T-helper 2 cell treated with Interferon-gamma antibody and Interleukin-4, amounts not matched to agents 100 ng/mL and 5 ng/mL, for 36 hours (primary cell): ENCODE measurements around the gene KRTAP5-4. TPM values are rescaled to one million over a fixed set of nuclear protein-coding genes. Genes with fewer than 3 reads are reported as not detected.
"Not testable (repeated sequence)": the region's sequence is repeated elsewhere in the genome, so short reads cannot be mapped to it uniquely, and the experiment has no call there.

Experiments
- intact Hi-C: fragments of 100-400 bp; cut with micrococcal nuclease; formaldehyde crosslinking; loops from one replicate; pipeline ENCODE4 v1.15.1; 2023
- total RNA-seq: library from RNA; stranded (reverse); gene quantifications from 2 replicates; pipeline ENCODE4 v1.2.3, GENCODE V29; 2022

Gene KRTAP5-4
- total RNA-seq, 1 donor from 2014 or later: not detected

GRCh38 chr11:1652771-1653540 is 31.0 kb upstream of the KRTAP5-4 start:
- intact Hi-C loops: loop anchor here (1.0 to 2.0 kb wide), 2 partner anchors 40 to 180 kb away; no protein-coding TSS in a partner anchor

GRCh38 chr11:1652442-1652770 is 30.5 kb upstream of the KRTAP5-4 start:
- intact Hi-C loops: loop anchor here (1.0 to 2.0 kb wide), 2 partner anchors 41 to 180 kb away; no protein-coding TSS in a partner anchor

- intact Hi-C loops: loop anchor here (1.0 to 2.0 kb wide), 2 partner anchors 41 to 181 kb away; no protein-coding TSS in a partner anchor
Measured at GRCh38 chr11:1652026-1652425, 30.1 kb upstream of the KRTAP5-4 start.

- intact Hi-C loops: no loop called here
Measured at GRCh38 chr11:1651411-1651980, 29.6 kb upstream of the KRTAP5-4 start.

GRCh38 chr11:1650918-1651262 is 29.0 kb upstream of the KRTAP5-4 start:
- intact Hi-C loops: no loop called here

DNA sequence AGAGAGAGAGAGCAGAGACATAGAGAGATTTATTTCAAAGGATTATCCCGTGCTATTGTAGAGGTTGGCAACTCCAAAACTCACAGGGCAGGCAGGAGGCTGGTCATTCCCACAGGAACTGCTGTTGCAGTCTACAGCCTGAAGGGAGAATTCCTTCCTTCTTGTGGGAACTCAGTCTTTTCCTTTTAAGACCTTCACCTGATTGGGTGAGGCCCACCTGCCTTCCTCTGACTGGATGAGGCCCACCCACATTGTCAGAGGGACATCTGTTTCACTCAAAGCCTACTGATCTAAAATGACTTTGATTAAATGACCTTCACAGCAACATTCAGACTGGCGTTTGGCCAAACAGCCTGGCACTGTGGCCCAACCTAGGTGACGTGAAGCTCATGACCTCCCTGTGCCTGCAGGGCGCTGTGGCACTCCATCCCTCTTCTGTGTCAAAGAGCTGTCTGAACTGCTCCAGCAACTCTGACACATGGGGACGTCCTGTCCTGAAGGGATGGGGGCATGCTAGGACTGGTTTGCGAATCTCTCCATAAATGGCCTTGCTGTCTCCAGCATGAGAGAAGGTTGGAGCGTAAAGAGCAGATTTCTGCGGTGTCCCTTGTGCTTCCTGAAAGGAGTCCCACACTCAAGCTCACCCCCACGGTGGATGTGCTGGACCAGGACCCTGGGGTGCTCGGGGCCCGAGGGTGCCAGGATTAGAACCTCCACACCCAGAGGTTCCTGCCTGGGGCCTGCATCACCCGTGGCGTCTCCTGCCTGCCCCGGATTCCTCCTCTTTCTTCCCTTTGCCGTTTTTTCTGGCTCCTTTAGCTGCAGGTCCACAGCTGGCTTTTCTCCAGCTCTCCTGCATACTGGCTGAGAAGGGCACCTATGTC is 28.3 kb upstream of the KRTAP5-4 start:
- intact Hi-C loops: no loop called here

GRCh38 chr11:1648653-1649420 is 26.9 kb upstream of the KRTAP5-4 start:
- intact Hi-C loops: no loop called here

GRCh38 chr11:1647901-1648652 is 26.1 kb upstream of the KRTAP5-4 start:
- intact Hi-C loops: no loop called here

DNA sequence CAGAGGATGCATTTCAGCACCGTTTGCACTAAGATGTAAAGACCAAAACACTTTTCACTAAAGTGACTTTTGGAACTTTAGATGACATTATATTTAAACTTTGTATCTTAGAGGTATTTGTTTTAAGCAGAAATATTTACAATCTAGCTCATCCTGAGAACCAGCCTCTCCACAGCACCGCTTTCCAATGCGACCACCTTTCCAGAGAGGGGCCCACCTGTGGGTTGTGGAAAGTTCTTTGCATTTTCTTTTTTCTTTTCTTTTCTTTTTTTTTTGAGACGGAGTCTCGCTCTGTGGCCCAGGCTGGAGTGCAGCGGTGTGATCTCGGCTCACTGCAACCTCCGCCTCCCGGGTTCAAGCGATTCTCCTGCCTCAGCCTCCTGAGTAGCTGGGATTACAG is 24.6 kb upstream of the KRTAP5-4 start:
- intact Hi-C loops: not testable (repeated sequence)

DNA sequence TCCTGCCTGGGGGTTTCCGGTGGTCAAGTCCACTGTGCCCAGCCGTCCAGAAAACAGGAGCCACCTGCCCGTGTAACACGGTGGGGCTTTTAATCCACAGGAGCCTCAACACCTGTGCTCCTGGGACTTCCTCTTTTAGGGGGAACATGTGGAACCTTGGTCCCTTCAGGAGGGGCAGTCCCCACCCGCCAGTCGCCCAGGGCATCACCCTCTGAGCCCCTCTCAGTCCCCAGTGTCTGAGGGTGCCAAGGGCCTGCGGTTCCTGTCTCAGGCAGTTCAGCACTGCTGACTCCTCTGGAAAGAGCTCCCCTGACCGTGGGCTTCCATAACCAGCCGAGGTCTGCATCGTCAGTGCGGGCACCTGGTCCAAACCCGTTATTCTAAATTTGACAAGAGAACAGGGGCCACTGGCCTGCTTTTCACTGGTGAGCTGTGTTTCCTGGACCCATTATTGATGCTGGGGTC is 23.5 kb upstream of the KRTAP5-4 start:
- intact Hi-C loops: no loop called here

DNA sequence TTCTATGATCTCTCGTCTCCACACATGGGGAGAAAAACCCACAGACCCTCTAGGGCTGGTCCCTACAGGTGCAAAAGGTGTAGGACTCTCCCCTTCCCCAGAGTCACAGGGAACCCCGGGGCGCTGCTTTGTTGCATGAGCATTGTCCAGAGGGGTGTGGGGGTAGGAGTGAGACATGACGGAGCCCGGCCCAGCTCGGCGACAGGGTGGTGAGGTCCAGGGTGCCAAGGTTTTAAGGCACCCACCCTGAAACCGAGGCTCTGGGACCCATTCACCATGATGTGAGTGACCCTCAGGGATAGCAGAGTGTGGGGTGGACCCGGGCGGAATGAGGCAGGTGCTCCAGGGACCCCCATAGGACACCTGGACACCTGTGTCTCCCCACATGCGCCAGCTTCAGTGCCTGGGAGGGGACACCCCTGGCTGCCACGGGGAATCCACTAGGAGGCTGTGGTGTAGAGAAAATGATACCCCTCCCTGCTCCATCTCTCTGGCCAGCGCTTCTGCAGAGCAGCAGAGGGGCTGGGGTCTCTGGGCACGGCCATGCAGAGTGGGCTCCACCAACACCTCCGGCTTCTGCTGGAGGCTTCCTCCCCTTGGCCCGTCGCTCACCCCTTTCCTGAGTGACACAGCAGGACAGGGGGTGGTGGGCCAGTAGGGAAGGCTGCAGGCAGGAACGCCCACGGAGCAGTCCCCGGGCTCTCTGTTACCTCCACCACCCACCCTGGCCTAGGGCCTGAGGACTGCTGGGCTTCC is 22.8 kb upstream of the KRTAP5-4 start:
- intact Hi-C loops: no loop called here

GRCh38 chr11:1643146-1643690 is 21.3 kb upstream of the KRTAP5-4 start:
- intact Hi-C loops: no loop called here

DNA sequence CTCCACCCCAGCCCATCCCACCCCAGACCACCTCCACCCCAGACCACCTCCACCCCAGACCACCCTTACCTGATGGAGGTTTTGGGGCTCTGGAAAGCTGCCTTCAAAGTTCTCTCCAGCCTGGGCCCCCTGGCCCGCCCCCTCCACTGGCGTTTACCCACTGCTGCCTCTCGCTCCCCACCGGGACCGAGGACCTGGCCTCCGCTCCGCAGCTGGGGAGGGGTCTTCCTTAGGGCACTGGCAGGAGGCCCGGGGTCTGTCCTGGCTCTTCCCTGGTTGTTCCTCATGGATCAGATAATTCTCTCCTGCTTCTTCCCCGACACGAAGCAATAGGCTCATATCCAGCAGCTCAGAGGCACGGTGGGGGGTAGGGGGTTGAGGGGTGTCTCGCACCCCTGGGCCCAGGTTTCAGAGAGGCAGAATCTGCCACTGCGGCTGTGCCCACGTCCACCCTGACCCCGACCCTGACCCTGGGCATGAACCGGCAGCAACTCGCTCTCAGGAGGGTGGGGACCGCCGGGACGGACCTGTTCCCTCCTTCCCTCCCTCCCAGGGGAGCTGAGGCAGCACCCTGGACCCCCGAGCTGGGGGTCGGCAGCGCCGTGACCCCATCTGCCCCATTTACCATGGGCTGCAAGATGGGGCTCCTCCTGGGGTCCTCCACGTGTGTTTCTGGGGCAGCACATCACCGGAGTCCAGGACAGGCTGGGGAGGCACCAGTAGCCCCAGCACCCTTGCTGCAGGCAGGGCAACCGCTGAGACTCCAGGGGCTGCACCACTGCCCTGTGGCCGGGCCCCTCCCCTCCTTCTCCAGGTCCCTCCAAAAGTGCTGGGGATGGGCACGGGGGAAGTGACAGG is 20.6 kb upstream of the KRTAP5-4 start:
- intact Hi-C loops: no loop called here

GRCh38 chr11:1641096-1641495 is 19.2 kb upstream of the KRTAP5-4 start:
- intact Hi-C loops: no loop called here

- intact Hi-C loops: no loop called here
Measured at GRCh38 chr11:1640076-1640946, 18.4 kb upstream of the KRTAP5-4 start.

DNA sequence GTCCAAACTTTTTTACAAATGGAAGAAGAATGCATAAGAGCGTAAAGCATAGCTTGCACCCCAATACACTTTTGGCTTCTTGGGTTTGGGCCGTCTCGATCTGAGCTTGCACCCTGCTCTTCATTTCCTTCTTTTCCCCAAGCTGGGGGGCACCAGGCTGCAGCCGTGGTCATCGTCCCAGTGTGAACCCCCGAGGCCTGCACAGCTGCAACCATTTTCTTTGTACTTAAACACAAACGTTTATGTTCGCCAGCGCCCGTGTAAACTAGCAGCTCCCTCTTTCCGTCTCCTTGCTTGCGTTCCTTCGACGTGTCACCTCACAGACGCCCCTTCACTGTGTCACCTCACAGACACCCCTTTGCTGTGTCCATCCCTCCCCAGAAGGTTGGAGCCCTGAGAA is 17.7 kb upstream of the KRTAP5-4 start:
- intact Hi-C loops: no loop called here

DNA sequence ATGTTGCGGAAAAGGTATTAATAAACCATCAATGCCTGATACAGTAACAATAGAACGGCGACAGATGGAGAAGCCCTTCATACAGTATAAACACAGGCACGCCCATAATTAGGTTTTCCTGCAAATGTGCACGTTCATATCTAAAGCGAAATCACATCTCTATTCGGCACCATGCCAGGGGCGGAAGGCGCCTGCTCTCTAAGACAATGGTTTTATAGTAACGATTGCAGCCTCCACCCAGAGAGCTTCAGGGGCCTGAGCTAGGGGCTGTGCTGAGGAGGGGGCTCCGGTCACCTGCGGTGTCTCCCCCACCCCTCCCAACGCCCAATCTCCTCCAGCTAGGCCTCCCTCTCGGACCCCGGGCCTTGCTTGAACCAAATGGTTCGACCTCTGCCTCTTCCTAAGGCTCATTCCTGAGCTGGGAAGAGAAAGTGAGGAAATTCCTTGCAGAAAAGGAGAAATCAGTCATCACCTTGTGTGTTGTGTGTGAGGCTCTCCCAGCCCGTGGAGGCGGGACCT is 17.2 kb upstream of the KRTAP5-4 start:
- intact Hi-C loops: no loop called here
